ENCODE measurements around the gene MARK1. TPM values are rescaled to one million over a fixed set of nuclear protein-coding genes. Genes with fewer than 3 reads are reported as not detected.

Gene MARK1
- total RNA-seq, 1 experiment from 2014 or later, result 13.9 TPM

GRCh38 chr1:220705782-220706181 is 177.8 kb downstream of the MARK1 start:
- POLR2A ChIA-PET, result no interaction called here
- H3K36me3 Mint-ChIP-seq, result no peaks in the 10 kb centered on the region
- no peak overlapping the region for H3K4me3 Mint-ChIP-seq
- ATAC-seq (no peak), DNase-seq (ENCODE audit: low spot score) (no peak)
- peaks cover 33% of the 10 kb centered on the region for H3K4me1 Mint-ChIP-seq
- no peaks in the 10 kb centered on the region for H3K9me3 Mint-ChIP-seq
- CTCF ChIA-PET, result interaction anchor here (2.1 to 4.9 kb wide), 2 partner anchors 27 kb away, joined by 8 to 34 read pairs; no protein-coding TSS in a partner anchor
- no peaks in the 10 kb centered on the region; the same call in 1 of the 2 replicates for H3K27me3 Mint-ChIP-seq (ENCODE audit: low read depth)
- H3K27ac Mint-ChIP-seq, result no peak overlapping the region
- TF ChIP-seq, protein P1, sequence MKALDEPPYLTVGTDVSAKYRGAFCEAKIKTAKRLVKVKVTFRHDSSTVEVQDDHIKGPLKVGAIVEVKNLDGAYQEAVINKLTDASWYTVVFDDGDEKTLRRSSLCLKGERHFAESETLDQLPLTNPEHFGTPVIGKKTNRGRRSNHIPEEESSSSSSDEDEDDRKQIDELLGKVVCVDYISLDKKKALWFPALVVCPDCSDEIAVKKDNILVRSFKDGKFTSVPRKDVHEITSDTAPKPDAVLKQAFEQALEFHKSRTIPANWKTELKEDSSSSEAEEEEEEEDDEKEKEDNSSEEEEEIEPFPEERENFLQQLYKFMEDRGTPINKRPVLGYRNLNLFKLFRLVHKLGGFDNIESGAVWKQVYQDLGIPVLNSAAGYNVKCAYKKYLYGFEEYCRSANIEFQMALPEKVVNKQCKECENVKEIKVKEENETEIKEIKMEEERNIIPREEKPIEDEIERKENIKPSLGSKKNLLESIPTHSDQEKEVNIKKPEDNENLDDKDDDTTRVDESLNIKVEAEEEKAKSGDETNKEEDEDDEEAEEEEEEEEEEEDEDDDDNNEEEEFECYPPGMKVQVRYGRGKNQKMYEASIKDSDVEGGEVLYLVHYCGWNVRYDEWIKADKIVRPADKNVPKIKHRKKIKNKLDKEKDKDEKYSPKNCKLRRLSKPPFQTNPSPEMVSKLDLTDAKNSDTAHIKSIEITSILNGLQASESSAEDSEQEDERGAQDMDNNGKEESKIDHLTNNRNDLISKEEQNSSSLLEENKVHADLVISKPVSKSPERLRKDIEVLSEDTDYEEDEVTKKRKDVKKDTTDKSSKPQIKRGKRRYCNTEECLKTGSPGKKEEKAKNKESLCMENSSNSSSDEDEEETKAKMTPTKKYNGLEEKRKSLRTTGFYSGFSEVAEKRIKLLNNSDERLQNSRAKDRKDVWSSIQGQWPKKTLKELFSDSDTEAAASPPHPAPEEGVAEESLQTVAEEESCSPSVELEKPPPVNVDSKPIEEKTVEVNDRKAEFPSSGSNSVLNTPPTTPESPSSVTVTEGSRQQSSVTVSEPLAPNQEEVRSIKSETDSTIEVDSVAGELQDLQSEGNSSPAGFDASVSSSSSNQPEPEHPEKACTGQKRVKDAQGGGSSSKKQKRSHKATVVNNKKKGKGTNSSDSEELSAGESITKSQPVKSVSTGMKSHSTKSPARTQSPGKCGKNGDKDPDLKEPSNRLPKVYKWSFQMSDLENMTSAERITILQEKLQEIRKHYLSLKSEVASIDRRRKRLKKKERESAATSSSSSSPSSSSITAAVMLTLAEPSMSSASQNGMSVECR (CRISPR knock-in tag; IDR thresholded peaks at IDR 0.05; ENCODE audit: borderline replicate concordance), result no peak
- TF ChIP-seq, protein P2, sequence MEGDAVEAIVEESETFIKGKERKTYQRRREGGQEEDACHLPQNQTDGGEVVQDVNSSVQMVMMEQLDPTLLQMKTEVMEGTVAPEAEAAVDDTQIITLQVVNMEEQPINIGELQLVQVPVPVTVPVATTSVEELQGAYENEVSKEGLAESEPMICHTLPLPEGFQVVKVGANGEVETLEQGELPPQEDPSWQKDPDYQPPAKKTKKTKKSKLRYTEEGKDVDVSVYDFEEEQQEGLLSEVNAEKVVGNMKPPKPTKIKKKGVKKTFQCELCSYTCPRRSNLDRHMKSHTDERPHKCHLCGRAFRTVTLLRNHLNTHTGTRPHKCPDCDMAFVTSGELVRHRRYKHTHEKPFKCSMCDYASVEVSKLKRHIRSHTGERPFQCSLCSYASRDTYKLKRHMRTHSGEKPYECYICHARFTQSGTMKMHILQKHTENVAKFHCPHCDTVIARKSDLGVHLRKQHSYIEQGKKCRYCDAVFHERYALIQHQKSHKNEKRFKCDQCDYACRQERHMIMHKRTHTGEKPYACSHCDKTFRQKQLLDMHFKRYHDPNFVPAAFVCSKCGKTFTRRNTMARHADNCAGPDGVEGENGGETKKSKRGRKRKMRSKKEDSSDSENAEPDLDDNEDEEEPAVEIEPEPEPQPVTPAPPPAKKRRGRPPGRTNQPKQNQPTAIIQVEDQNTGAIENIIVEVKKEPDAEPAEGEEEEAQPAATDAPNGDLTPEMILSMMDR (IDR thresholded peaks at IDR 0.05), result no peak
- TF ChIP-seq NFYB (CRISPR knock-in tag; conservative IDR thresholded peaks at IDR 0.05; ENCODE audit: low read depth) (no peak), E2F5 (CRISPR knock-in tag; IDR thresholded peaks at IDR 0.05) (no peak), IRF2 (CRISPR knock-in tag; IDR thresholded peaks at IDR 0.05; ENCODE audit: borderline replicate concordance, low read depth) (no peak), HMGA2 (CRISPR knock-in tag; IDR thresholded peaks at IDR 0.05) (no peak), ZNF423 (CRISPR knock-in tag; IDR thresholded peaks at IDR 0.05) (no peak), ERG (CRISPR knock-in tag; IDR thresholded peaks at IDR 0.05) (no peak), MXD4 (CRISPR knock-in tag; IDR thresholded peaks at IDR 0.05; ENCODE audit: borderline replicate concordance) (no peak), CREM (CRISPR knock-in tag; IDR thresholded peaks at IDR 0.05) (no peak), RELA (CRISPR knock-in tag; IDR thresholded peaks at IDR 0.05; ENCODE audit: borderline replicate concordance) (no peak), PRDM15 (CRISPR knock-in tag; IDR thresholded peaks at IDR 0.05) (no peak), ZNF317 (CRISPR knock-in tag; IDR thresholded peaks at IDR 0.05; ENCODE audit: borderline replicate concordance, low read depth) (no peak), JUN (CRISPR knock-in tag; IDR thresholded peaks at IDR 0.05) (no peak), ZNF416 (CRISPR knock-in tag; IDR thresholded peaks at IDR 0.05) (no peak), GRHL2 (CRISPR knock-in tag; IDR thresholded peaks at IDR 0.05; ENCODE audit: insufficient replicate concordance, severe bottlenecking) (no peak)

All from WTC11 (cell line).